Fibroblast of upper back skin (primary cell): Measurements from ENCODE around the gene REV3L.
A peak's percentile ranks its signal among the peaks of the same experiment; 100 is the strongest.
"Not testable (repeated sequence)": the region's sequence is repeated elsewhere in the genome, so short reads cannot be mapped to it uniquely, and the experiment has no call there.

Experiments used
- DNase-seq: peaks from one replicate; pipeline ENCODE4 v3.0.0-alpha.2; 2013

The REV3L gene

GRCh38 chr6:111490067-111490466 is 7.0 kb upstream of the REV3L start:
- no peak for DNase-seq

- DNase-seq, result peak; percentile 66
These were observed 4.6 kb upstream of the REV3L start for GRCh38 chr6:111487661-111488060.

GRCh38 chr6:111486921-111487320 is 3.9 kb upstream of the REV3L start:
- DNase-seq, result no peak

- no peak for DNase-seq
These were observed 3.5 kb upstream of the REV3L start for GRCh38 chr6:111486475-111486874.

GRCh38 chr6:111485342-111485741 is 2.3 kb upstream of the REV3L start:
- peak; percentile 32 for DNase-seq

- DNase-seq, result no peak
These were observed 1.6 kb upstream of the REV3L start for GRCh38 chr6:111484633-111484930.

GRCh38 chr6:111483736-111484632 is 966 bp upstream of the REV3L start:
- DNase-seq, result peak; percentile 97

- DNase-seq, result peak; percentile 40
These were observed 645 bp downstream of the REV3L start for GRCh38 chr6:111482188-111482958.

- DNase-seq, result no peak
These were observed 1.2 kb downstream of the REV3L start for GRCh38 chr6:111481836-111482187.

GRCh38 chr6:111480988-111481822 is 1.8 kb downstream of the REV3L start:
- DNase-seq, result no peak

- DNase-seq, result peak; percentile 68
These were observed 4.3 kb downstream of the REV3L start for GRCh38 chr6:111478749-111479148.

- peak; percentile 65 for DNase-seq
These were observed 4.9 kb downstream of the REV3L start for GRCh38 chr6:111478064-111478476.

- no peak for DNase-seq
These were observed 5.5 kb downstream of the REV3L start for GRCh38 chr6:111477481-111477938.

GRCh38 chr6:111476061-111476460 is 7.0 kb downstream of the REV3L start:
- DNase-seq, result not testable (repeated sequence)

- DNase-seq, result no peak
These were observed 8.2 kb downstream of the REV3L start for GRCh38 chr6:111474771-111475170.

GRCh38 chr6:111474106-111474505 is 8.9 kb downstream of the REV3L start:
- DNase-seq, result no peak

GRCh38 chr6:111472933-111473435 is 10.0 kb downstream of the REV3L start:
- no peak for DNase-seq

GRCh38 chr6:111471958-111472357 is 11.1 kb downstream of the REV3L start:
- DNase-seq, result no peak

GRCh38 chr6:111471533-111471932 is 11.5 kb downstream of the REV3L start:
- no peak for DNase-seq

- no peak for DNase-seq
These were observed 12.0 kb downstream of the REV3L start for GRCh38 chr6:111470991-111471390.

GRCh38 chr6:111469543-111469942 is 13.5 kb downstream of the REV3L start:
- no peak for DNase-seq

- peak; percentile 36 for DNase-seq
These were observed 14.5 kb downstream of the REV3L start for GRCh38 chr6:111468329-111469012.
